Measurements from ENCODE around the gene GORASP2. TPM values are rescaled to one million over a fixed set of nuclear protein-coding genes. Genes with fewer than 3 reads are reported as not detected.

The GORASP2 gene
- total RNA-seq, 1 donor from 2014 or later, result 61.5 TPM

DNA sequence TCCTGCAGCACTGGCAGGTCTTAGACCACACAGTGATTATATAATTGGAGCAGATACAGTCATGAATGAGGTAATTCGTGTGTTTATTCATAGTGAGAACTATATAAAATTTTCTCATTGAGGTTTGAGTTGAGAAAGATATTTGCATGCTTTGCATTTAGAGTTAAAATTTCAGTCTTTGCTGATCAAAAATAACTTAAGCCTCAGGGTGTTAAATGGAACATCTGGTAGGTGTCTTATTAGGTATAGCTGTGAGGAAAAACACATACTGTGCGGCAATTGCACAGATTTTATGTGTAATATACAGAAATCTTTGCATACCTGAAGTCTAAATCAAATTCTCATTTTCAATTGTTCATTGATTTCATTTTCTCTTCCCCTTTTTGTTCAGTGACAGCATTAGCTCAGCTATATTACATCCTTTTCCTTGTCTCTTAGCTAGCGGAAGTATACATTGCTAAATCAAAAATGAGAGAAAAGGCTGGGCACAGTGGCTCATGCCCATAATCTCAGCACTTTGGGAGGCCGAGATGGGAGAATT is 21.2 kb downstream of the GORASP2 start:
- no peaks in the 10 kb centered on the region for H3K27me3 ChIP-seq (ENCODE audit: low read depth)
- no peak overlapping the region for H3K27ac ChIP-seq (replicated peaks)
- intact Hi-C loops (cut with micrococcal nuclease), result no loop called here
- no peak for DNase-seq
- H3K36me3 ChIP-seq, result peaks cover 63% of the 10 kb centered on the region
- no peaks in the 10 kb centered on the region for H3K9me3 ChIP-seq (replicated peaks)
- H3K4me3 ChIP-seq, result no peak overlapping the region
- no peaks in the 10 kb centered on the region for H3K4me1 ChIP-seq
- TF ChIP-seq, protein P1, sequence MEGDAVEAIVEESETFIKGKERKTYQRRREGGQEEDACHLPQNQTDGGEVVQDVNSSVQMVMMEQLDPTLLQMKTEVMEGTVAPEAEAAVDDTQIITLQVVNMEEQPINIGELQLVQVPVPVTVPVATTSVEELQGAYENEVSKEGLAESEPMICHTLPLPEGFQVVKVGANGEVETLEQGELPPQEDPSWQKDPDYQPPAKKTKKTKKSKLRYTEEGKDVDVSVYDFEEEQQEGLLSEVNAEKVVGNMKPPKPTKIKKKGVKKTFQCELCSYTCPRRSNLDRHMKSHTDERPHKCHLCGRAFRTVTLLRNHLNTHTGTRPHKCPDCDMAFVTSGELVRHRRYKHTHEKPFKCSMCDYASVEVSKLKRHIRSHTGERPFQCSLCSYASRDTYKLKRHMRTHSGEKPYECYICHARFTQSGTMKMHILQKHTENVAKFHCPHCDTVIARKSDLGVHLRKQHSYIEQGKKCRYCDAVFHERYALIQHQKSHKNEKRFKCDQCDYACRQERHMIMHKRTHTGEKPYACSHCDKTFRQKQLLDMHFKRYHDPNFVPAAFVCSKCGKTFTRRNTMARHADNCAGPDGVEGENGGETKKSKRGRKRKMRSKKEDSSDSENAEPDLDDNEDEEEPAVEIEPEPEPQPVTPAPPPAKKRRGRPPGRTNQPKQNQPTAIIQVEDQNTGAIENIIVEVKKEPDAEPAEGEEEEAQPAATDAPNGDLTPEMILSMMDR (IDR thresholded peaks at IDR 0.05; ENCODE audit: borderline replicate concordance), result no peak

DNA sequence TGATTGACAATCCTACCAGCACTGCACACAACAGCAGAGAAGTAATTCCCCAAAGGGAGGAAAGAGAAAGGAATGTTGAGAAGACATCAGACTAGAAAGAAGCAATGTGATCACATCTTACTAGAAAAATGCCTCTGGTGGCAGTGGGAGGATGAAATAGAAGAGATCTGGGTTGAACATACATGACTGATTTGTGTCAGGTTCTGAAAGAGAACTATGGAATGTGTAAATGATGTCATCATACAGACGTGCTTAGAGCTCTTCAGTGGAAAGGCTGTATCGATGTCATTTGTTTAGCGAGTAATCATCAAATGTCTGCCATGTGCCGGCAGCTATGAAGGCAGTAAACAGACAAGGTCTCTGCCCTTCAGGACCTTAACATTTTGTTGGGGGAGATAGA is 24.9 kb downstream of the GORASP2 start:
- no peak overlapping the region for H3K27ac ChIP-seq (replicated peaks)
- peaks cover 6% of the 10 kb centered on the region for H3K4me1 ChIP-seq
- no peak overlapping the region for H3K4me3 ChIP-seq
- H3K27me3 ChIP-seq (ENCODE audit: low read depth), result no peaks in the 10 kb centered on the region
- peaks cover 100% of the 10 kb centered on the region for H3K36me3 ChIP-seq
- intact Hi-C loops (cut with micrococcal nuclease), result no loop called here
- TF ChIP-seq, protein P1 (IDR thresholded peaks at IDR 0.05; ENCODE audit: borderline replicate concordance), result no peak
- no peaks in the 10 kb centered on the region for H3K9me3 ChIP-seq (replicated peaks)
- no peak for DNase-seq

DNA sequence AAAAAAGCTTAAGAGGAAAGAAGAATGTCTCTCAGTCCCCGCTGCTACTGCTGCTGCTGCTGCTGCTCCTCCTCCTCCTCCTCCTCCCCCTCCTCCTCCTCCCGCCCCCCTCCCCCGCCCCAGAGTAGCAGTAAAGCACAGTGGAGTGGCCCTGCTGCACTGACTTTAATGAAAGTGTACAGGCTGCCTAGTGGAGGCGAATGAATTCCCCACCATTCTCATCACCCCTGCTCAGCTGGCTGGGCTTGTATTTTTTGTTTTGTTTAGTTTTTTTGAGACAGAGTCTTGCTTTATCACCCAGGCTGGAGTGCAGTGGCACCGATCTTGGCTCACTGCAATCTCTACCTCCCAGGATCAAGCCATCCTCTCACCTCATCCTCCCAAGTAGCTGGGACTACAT is 34.3 kb downstream of the GORASP2 start:
- DNase-seq, result no peak
- TF ChIP-seq, protein P1 (IDR thresholded peaks at IDR 0.05; ENCODE audit: borderline replicate concordance), result no peak
- Histone ChIP-seq H3K4me3 (no peak overlapping the region), H3K27ac (replicated peaks) (no peak overlapping the region), H3K4me1 (no peaks in the 10 kb centered on the region), H3K36me3 (peaks cover 83% of the 10 kb centered on the region), H3K9me3 (replicated peaks) (no peaks in the 10 kb centered on the region), H3K27me3 (ENCODE audit: low read depth) (no peaks in the 10 kb centered on the region)
- intact Hi-C loops (cut with micrococcal nuclease), result no loop called here

DNA sequence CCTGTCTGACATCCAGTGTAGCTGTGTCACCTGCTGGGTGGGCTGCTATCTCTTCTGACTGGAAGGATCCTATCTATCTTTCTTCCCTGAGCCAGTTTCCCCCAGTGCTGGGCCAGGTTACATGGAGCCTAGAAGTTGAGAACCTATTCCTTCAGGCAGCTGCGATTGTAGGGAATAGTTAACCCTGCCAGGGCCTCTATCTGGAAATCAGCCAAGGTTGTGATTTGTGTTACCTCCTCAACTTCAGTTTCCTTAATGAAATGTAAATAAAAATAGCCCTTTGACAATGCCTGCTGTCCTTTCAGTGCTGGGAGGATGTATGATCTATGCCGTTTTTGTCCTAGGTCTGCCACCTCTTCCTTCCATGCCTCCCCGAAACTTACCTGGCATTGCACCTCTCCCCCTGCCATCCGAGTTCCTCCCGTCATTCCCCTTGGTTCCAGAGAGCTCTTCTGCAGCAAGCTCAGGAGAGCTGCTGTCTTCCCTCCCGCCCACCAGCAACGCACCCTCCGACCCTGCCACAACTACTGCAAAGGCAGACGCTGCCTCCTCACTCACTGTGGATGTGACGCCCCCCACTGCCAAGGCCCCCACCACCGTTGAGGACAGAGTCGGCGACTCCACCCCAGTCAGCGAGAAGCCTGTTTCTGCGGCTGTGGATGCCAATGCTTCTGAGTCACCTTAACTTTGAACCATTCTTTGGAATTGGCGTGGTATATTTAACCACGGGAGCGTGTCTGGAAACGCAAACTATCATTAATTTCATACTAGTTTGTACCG is 36.6 kb downstream of the GORASP2 start:
- Histone ChIP-seq H3K27ac (replicated peaks) (no peak overlapping the region), H3K4me1 (no peaks in the 10 kb centered on the region), H3K9me3 (replicated peaks) (no peaks in the 10 kb centered on the region), H3K36me3 (peaks cover 65% of the 10 kb centered on the region), H3K27me3 (ENCODE audit: low read depth) (no peaks in the 10 kb centered on the region), H3K4me3 (no peak overlapping the region)
- DNase-seq, result no peak
- TF ChIP-seq, protein P1 (IDR thresholded peaks at IDR 0.05; ENCODE audit: borderline replicate concordance), result no peak
- intact Hi-C loops (cut with micrococcal nuclease), result no loop called here

DNA sequence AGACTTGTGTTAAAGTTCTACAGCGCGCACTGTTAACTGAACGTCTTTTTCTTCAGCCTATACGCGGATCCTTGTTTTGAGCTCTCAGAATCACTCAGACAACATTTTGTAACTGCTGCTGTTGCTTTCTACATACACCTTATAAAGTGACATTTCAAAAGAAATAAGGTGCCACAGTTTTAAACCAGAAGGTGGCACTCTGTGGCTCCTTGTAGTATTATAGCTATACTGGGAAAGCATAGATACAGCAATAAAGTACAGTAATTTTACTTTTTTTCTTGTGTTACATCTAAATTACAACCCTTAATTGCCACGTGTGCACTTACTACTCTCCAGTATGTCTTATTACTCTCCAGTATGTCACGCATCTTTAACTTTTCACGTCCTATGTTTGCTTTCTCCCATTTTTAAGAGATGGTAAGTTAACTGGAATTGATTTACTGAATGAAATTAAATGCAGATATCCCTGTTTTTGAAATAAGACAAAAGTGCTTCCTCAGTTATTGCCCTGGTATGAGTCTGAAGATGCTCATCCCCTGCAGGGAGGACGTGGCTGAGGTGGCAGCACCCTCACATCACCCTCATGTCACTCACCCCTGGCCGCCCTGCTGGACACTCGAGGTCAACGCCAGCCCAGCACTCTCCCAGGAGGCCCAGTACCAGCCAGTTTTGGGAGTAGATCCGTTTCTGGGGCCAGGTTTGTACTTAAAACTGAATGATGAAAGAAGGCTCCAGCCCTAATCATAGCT is 37.8 kb downstream of the GORASP2 start:
- no peak for DNase-seq
- H3K36me3 ChIP-seq, result peaks cover 53% of the 10 kb centered on the region

More for the DNA sequence above, 37.8 kb downstream of the GORASP2 start:
- Histone ChIP-seq H3K4me1 (no peaks in the 10 kb centered on the region), H3K27ac (replicated peaks) (no peak overlapping the region), H3K4me3 (no peak overlapping the region), H3K9me3 (replicated peaks) (no peaks in the 10 kb centered on the region), H3K27me3 (ENCODE audit: low read depth) (no peaks in the 10 kb centered on the region)
- intact Hi-C loops (cut with micrococcal nuclease), result no loop called here
- TF ChIP-seq, protein P1 (IDR thresholded peaks at IDR 0.05; ENCODE audit: borderline replicate concordance), result no peak

Measured in left ventricle myocardium inferior (tissue), 1 donor.